Smooth muscle cell (in vitro differentiated cells): ENCODE measurements around the gene NXNL1. TPM values are rescaled to one million over a fixed set of nuclear protein-coding genes. Genes with fewer than 3 reads are reported as not detected.

Source experiments
- DNase-seq: peaks from one replicate; lab custom pipeline; 2025; ENCODE audit not compliant: unreplicated experiment; lab: John Stamatoyannopoulos, UW
- H2AFZ ChIP-seq: fragments of 200-600 bp; sonication (generic); 2 replicates; pipeline ENCODE4 v1.6.0; 2016; ENCODE audit warnings: antibody characterized with exemption, low read depth, mild to moderate bottlenecking
- H3F3A ChIP-seq: fragments of 200-600 bp; sonication (generic); 2 replicates; pipeline ENCODE4 v1.6.0; 2017; ENCODE audit warnings: antibody characterized with exemption, low read depth
- H3K27ac ChIP-seq: fragments of 200-600 bp; sonication (generic); 2 replicates; pipeline ENCODE4 v1.5.1; 2016; ENCODE audit warnings: low read depth, mild to moderate bottlenecking
- H3K27me3 ChIP-seq: fragments of 200-600 bp; sonication (generic); 2 replicates; pipeline ENCODE4 v1.6.1; 2016; ENCODE audit warnings: low read depth, mild to moderate bottlenecking
- H3K36me3 ChIP-seq: fragments of 200-600 bp; sonication (generic); 2 replicates; pipeline ENCODE4 v1.5.1; 2016; ENCODE audit warnings: low read depth
- H3K4me1 ChIP-seq: fragments of 200-600 bp; sonication (generic); 2 replicates; pipeline ENCODE4 v1.5.1; 2016; ENCODE audit warnings: low read depth
- H3K4me2 ChIP-seq: fragments of 200-600 bp; sonication (generic); 2 replicates; pipeline ENCODE4 v1.6.0; 2016; ENCODE audit warnings: mild to moderate bottlenecking
- H3K4me3 ChIP-seq: fragments of 200-600 bp; sonication (generic); 2 replicates; pipeline ENCODE4 v1.5.1; 2016; ENCODE audit warnings: mild to moderate bottlenecking
- H3K79me2 ChIP-seq: fragments of 200-600 bp; sonication (generic); 2 replicates; pipeline ENCODE4 v1.6.0; 2016; ENCODE audit warnings: low read depth, mild to moderate bottlenecking
- H3K9ac ChIP-seq: fragments of 200-600 bp; sonication (generic); 2 replicates; pipeline ENCODE4 v1.6.0; 2016; ENCODE audit warnings: low read depth
- H3K9me3 ChIP-seq: fragments of 200-600 bp; sonication (generic); replicated peaks from 2 replicates; pipeline ENCODE4 v1.5.1; 2016; ENCODE audit warnings: low read depth
- H4K20me1 ChIP-seq: fragments of 200-600 bp; sonication (generic); 2 replicates; pipeline ENCODE4 v1.6.0; 2016; ENCODE audit warnings: low read depth
- CTCF ChIP-seq: fragments of 200-600 bp; sonication (generic); IDR thresholded peaks from 2 replicates; pipeline ENCODE4 v1.5.1; 2017; ENCODE audit warnings: borderline replicate concordance, mild to moderate bottlenecking, antibody characterized with exemption; ENCODE audit not compliant: insufficient read depth, poor library complexity, severe bottlenecking
- WGBS: methylation state at CpG from one replicate; pipeline ENCODE4 v1.1.7; 2016; ENCODE audit warnings: low lambda C conversion rate; 5-methylcytosine and 5-hydroxymethylcytosine counted together
- polyA plus RNA-seq: library from polyadenylated mRNA; unstranded; fragments of >200 nt; fragmentation: Nextera tagmentation; extraction: Ambion mirVana; gene quantifications from 2 replicates; pipeline ENCODE4 v1.2.1, GENCODE V29; 2016
- total RNA-seq: library from RNA; depleted of rRNA; stranded (reverse); fragments of >200 nt; gene quantifications from 2 replicates; pipeline ENCODE4 v1.2.3, GENCODE V29; 2014

The NXNL1 gene
- total and polyA plus RNA-seq, 2 experiments from 2014 or later: 0.45 TPM; not detected in 1

GRCh38 chr19:17504456-17504855 lies 43.7 kb upstream of the NXNL1 start:
- Histone ChIP-seq H3K79me2 (peaks cover 56% of the 10 kb centered on the region), H2AFZ (no peak overlapping the region), H3F3A (peaks cover 15% of the 10 kb centered on the region), H3K27me3 (no peaks in the 10 kb centered on the region), H3K36me3 (no peaks in the 10 kb centered on the region), H3K27ac (no peak overlapping the region), H3K9ac (no peak overlapping the region), H4K20me1 (peaks cover 15% of the 10 kb centered on the region), H3K4me1 (no peaks in the 10 kb centered on the region), H3K4me3 (no peak overlapping the region), H3K9me3 (no peaks in the 10 kb centered on the region), H3K4me2 (no peak overlapping the region)
- WGBS: 94% methylated on average over 9 of the region's 13 CpGs
- DNase-seq: no peak
- no peak for TF ChIP-seq CTCF

GRCh38 chr19:17504030-17504429 lies 43.3 kb upstream of the NXNL1 start:
- Histone ChIP-seq H3F3A (peaks cover 15% of the 10 kb centered on the region), H3K9me3 (no peaks in the 10 kb centered on the region), H3K4me2 (no peak overlapping the region), H3K9ac (no peak overlapping the region), H3K27me3 (no peaks in the 10 kb centered on the region), H3K36me3 (no peaks in the 10 kb centered on the region), H3K4me3 (no peak overlapping the region), H3K4me1 (no peaks in the 10 kb centered on the region), H4K20me1 (peaks cover 15% of the 10 kb centered on the region), H3K27ac (no peak overlapping the region), H2AFZ (no peak overlapping the region), H3K79me2 (peaks cover 52% of the 10 kb centered on the region)
- no peak for DNase-seq
- 93% methylated on average over 2 of the region's 2 CpGs for WGBS
- TF ChIP-seq CTCF: no peak

GRCh38 chr19:17503240-17503639 lies 42.5 kb upstream of the NXNL1 start:
- no peak overlapping the region for H3K27ac ChIP-seq
- H3K79me2 ChIP-seq: peaks cover 46% of the 10 kb centered on the region
- no peak overlapping the region for H3K4me2 ChIP-seq
- no peak for TF ChIP-seq CTCF
- no peaks in the 10 kb centered on the region for H3K4me1 ChIP-seq
- H3K9me3 ChIP-seq: no peaks in the 10 kb centered on the region
- 96% methylated on average over 6 of the region's 6 CpGs for WGBS
- no peak overlapping the region for H3K4me3 ChIP-seq
- no peak for DNase-seq
- H3K36me3 ChIP-seq: no peaks in the 10 kb centered on the region
- H3K27me3 ChIP-seq: no peaks in the 10 kb centered on the region
- H3F3A ChIP-seq: peaks cover 11% of the 10 kb centered on the region
- no peak overlapping the region for H2AFZ ChIP-seq
- peaks cover 22% of the 10 kb centered on the region for H4K20me1 ChIP-seq
- H3K9ac ChIP-seq: no peak overlapping the region

DNA sequence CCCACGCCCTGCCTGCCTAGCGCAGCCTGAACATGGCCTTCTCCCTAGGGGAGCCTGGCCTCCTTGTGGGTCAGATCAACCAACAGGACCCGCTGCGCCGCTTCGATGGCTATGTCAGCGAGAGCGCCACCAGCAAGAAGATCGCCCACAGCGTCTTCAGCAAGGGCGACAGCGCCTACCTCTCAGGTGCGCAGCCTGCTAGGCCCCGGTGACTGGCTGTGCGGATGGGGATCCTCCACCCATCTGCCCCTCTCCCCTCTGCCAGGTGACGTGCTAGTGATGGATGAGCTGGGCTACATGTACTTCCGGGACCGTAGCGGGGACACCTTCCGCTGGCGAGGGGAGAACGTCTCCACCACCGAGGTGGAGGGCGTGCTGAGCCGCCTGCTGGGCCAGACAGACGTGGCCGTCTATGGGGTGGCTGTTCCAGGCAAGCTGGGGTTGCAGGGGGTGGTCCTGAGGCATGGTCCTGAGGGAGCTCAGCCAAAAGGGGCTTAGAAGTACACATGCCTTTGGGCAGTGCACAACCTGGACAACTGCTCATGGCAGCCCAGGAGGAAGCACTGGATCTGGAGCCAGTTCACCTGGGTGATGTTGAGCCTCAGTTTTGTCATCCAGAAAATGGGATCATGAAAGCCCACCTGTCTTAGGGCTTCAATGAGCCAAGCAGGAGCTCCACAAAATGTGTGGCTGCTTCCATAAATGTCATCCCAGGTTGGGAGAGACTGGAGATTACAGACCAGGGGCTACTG lies 39.9 kb upstream of the NXNL1 start:
- peak overlapping the region; percentile 71 for H3K9ac ChIP-seq
- H3K27ac ChIP-seq: peak overlapping the region; percentile 93
- no peaks in the 10 kb centered on the region for H3K4me1 ChIP-seq
- H3F3A ChIP-seq: peaks cover 8% of the 10 kb centered on the region
- H3K9me3 ChIP-seq: no peaks in the 10 kb centered on the region
- H3K79me2 ChIP-seq: peaks cover 33% of the 10 kb centered on the region
- H3K36me3 ChIP-seq: no peaks in the 10 kb centered on the region
- H4K20me1 ChIP-seq: peaks cover 34% of the 10 kb centered on the region
- WGBS: 98% methylated on average over 25 of the region's 27 CpGs
- H3K27me3 ChIP-seq: no peaks in the 10 kb centered on the region
- peak overlapping the region; percentile 80 for H3K4me2 ChIP-seq
- no peak for TF ChIP-seq CTCF
- no peak overlapping the region for H3K4me3 ChIP-seq
- DNase-seq: no peak
- H2AFZ ChIP-seq: no peak overlapping the region
